Erythroblast (primary cell): ENCODE measurements around the gene TTC22.

ENCODE experiments used
- GATA1 ChIP-seq: IDR thresholded peaks from 2 replicates; pipeline ENCODE4 v1.6.1; 2011; ENCODE audit warnings: low read depth, mild to moderate bottlenecking, control low read depth, low read length, moderate library complexity
- POLR2A ChIP-seq: IDR thresholded peaks from 2 replicates; pipeline ENCODE4 v1.6.1; 2011; ENCODE audit warnings: mild to moderate bottlenecking, low read length

GRCh38 chr1:54826226-54826816 is 25.2 kb upstream of the TTC22 start:
- no peak for TF ChIP-seq POLR2A
- TF ChIP-seq GATA1, result no peak
